ENCODE data around the gene MEIOB. TPM values are rescaled to one million over a fixed set of nuclear protein-coding genes. Genes with fewer than 3 reads are reported as not detected.

MEIOB gene
- polyA plus RNA-seq, 2 of the 4 experiments (the other 2 are of a cell fraction): 2.9 to 9.1 TPM

DNA sequence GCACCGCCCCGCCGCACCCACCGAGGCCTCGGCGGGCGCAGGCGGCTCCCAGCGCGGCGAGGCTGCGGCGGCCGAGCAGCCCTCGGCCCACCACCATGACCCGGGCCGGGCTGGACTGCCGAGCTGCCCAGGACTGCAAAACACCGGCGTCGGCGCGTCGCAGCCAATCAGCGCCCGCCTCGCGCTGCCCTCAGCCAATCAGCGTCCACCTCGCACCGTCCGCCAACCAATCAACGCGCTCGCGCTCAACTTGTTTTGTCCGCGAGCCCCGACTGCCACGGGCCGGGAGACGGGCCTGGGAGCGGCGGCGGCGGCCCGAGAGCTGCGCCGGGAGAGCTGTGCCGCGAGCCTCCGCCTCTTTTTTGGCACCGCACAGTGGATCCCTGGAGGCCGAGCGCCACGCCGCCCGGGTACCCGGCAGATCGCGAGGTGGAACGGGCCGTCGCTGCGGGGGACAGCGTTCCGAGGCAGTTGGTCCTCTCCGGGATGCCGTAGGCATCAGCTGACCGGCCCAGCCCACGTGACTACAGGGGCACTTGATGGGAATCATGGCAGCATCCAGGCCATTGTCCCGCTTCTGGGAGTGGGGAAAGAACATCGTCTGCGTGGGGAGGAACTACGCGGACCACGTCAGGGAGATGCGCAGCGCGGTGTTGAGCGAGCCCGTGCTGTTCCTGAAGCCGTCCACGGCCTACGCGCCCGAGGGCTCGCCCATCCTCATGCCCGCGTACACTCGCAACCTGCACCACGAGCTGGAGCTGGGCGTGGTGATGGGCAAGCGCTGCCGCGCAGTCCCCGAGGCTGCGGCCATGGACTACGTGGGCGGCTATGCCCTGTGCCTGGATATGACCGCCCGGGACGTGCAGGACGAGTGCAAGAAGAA is 45.0 kb downstream of the MEIOB start, which contains the start of the genes FAHD1 and HAGH (continued):
- TF ChIP-seq HOXB5 (CRISPR knock-in tag; IDR thresholded peaks at IDR 0.05): peak; percentile 74; the same call in 1 of the 2 replicates
- TF ChIP-seq PHF8 (IDR thresholded peaks at IDR 0.05; ENCODE audit: borderline replicate concordance, low read depth): peak; percentile 58; the same call in 1 of the 2 replicates
- TF ChIP-seq, protein P1, sequence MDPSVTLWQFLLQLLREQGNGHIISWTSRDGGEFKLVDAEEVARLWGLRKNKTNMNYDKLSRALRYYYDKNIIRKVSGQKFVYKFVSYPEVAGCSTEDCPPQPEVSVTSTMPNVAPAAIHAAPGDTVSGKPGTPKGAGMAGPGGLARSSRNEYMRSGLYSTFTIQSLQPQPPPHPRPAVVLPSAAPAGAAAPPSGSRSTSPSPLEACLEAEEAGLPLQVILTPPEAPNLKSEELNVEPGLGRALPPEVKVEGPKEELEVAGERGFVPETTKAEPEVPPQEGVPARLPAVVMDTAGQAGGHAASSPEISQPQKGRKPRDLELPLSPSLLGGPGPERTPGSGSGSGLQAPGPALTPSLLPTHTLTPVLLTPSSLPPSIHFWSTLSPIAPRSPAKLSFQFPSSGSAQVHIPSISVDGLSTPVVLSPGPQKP (IDR thresholded peaks at IDR 0.05; ENCODE audit: low read depth, low read length): no peak
- peak; percentile 91 for TF ChIP-seq RFX5 (IDR thresholded peaks at IDR 0.05)
- TF ChIP-seq, protein P2, sequence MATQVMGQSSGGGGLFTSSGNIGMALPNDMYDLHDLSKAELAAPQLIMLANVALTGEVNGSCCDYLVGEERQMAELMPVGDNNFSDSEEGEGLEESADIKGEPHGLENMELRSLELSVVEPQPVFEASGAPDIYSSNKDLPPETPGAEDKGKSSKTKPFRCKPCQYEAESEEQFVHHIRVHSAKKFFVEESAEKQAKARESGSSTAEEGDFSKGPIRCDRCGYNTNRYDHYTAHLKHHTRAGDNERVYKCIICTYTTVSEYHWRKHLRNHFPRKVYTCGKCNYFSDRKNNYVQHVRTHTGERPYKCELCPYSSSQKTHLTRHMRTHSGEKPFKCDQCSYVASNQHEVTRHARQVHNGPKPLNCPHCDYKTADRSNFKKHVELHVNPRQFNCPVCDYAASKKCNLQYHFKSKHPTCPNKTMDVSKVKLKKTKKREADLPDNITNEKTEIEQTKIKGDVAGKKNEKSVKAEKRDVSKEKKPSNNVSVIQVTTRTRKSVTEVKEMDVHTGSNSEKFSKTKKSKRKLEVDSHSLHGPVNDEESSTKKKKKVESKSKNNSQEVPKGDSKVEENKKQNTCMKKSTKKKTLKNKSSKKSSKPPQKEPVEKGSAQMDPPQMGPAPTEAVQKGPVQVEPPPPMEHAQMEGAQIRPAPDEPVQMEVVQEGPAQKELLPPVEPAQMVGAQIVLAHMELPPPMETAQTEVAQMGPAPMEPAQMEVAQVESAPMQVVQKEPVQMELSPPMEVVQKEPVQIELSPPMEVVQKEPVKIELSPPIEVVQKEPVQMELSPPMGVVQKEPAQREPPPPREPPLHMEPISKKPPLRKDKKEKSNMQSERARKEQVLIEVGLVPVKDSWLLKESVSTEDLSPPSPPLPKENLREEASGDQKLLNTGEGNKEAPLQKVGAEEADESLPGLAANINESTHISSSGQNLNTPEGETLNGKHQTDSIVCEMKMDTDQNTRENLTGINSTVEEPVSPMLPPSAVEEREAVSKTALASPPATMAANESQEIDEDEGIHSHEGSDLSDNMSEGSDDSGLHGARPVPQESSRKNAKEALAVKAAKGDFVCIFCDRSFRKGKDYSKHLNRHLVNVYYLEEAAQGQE (IDR thresholded peaks at IDR 0.05): peak; percentile 22; the same call in 1 of the 2 replicates
- TF ChIP-seq CBX8 (IDR thresholded peaks at IDR 0.05): no peak

DNA sequence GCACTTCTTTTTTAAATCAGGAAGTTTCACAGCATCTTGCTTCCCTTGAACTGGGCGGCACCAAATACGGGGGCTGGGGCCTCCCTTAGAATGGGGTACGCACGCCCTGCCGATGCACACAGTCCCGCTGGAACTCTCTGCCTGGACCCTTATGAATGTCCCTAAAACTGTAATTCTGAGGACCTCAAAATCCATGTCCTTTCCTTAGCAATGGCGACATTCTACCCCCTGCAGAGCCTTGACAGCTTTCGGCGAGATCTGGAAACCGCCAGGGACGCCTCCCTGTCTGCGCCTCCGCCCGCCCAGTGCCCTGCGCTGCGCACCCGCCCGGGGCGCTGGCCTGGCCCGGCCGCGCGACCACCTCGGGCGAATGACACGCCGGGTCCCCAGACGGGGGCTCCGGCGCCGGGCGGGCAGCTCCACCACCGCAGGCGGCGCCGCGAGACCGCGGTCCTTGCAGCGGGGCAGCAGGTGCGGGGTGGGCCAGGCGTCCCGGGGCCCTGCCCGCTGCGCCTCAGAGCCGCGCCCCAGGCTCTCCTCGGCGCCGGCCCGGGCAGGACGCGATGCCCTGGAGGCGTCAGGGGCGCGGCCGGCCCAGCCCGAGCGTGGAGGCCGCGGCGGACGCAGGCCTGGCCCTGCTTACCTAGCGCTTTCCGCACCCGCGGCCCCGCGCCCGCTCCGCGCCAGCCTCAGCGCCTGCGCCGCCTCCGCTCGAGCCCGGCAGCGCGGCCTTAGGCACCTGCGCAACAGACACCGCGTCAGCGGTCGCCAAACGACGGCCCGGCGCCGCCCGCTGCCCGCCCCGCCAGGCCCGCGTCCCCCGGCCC is 45.9 kb downstream of the MEIOB start:
- no peaks in the 10 kb centered on the region for H3K9me3 ChIP-seq
- WGBS (ENCODE audit: missing lambda C conversion rate): 5% methylated on average over 44 of the region's 96 CpGs
- POLR2A ChIA-PET: interaction anchor here (0.5 to 1.9 kb wide), 4 partner anchors 43 to 190 kb away, joined by 3 to 12 read pairs (median 6); partner anchors contain the start of genes NUBP2, RPS2 and SPSB3
- ATAC-seq (peak; percentile 6 to 76), FAIRE-seq (no peak), DNase-seq (ENCODE audit: low read depth in 1 of 2, low spot score in 1 of 2) (peak in 1 of 2 experiments; percentile 31)
- peak overlapping the region; percentile 89 to 95 for H3K27ac ChIP-seq
- CTCF ChIA-PET: interaction anchor here (0.9 to 1.2 kb wide), 3 partner anchors 13 to 138 kb away, joined by 3 to 5 read pairs (median 4); partner anchors contain the start of gene RPS2
- peak overlapping the region; percentile 98 for H3K4me2 ChIP-seq
- H3K4me3 ChIP-seq: peak overlapping the region; percentile 67
- peaks cover 22% of the 10 kb centered on the region for H3K4me1 ChIP-seq
- TF ChIP-seq, protein P3, sequence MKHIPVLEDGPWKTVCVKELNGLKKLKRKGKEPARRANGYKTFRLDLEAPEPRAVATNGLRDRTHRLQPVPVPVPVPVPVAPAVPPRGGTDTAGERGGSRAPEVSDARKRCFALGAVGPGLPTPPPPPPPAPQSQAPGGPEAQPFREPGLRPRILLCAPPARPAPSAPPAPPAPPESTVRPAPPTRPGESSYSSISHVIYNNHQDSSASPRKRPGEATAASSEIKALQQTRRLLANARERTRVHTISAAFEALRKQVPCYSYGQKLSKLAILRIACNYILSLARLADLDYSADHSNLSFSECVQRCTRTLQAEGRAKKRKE (CRISPR knock-in tag; IDR thresholded peaks at IDR 0.05; ENCODE audit: low read depth): peak; percentile 33; the same call in 1 of the 2 replicates
- TF ChIP-seq KDM5A (IDR thresholded peaks at IDR 0.05): no peak

DNA sequence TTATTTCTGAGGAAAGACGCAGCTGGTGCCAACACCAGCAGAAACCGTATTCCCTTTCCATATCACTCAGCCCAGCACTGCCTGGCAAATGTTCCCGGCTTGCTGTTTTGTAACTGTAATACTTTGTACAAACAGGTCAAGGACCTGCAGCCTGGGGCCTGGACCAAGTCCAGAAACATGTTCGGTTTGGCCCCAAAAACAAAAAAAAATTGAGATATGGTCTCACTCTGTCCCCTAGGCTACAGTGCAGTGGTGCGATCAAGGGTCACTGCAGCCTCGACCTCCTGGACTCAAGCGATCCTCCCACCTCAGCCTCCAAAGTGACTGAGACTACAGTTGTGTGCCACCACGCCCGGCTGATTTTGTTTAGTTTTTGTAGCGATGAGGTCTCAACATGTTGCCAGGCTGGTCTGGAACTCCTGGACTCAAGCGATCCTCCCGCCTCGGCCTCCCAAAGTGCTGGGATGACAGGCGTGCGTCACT is 46.5 kb downstream of the MEIOB start:
- Histone ChIP-seq H3K4me1 (peaks cover 22% of the 10 kb centered on the region), H3K27ac (no peak overlapping the region), H3K4me3 (peak overlapping the region; percentile 67), H3K9me3 (no peaks in the 10 kb centered on the region), H3K4me2 (peak overlapping the region; percentile 98)
- TF ChIP-seq HOXB5 (CRISPR knock-in tag; IDR thresholded peaks at IDR 0.05) (no peak), ZC3H11A (IDR thresholded peaks at IDR 0.05) (no peak)
- POLR2A ChIA-PET: no interaction called here
- FAIRE-seq (no peak), DNase-seq (ENCODE audit: low read depth in 1 of 2, low spot score in 1 of 2) (no peak), ATAC-seq (no peak)
- WGBS (ENCODE audit: missing lambda C conversion rate): 79% methylated on average over 15 of the region's 15 CpGs
- CTCF ChIA-PET: interaction anchor here (1.1 to 1.2 kb wide), 2 partner anchors 12 to 139 kb away, joined by 3 to 5 read pairs; partner anchors contain the start of gene RPS2
